K562 (cell line): ENCODE results near the gene SPATA17. TPM values are rescaled to one million over a fixed set of nuclear protein-coding genes. Genes with fewer than 3 reads are reported as not detected.

Experiments
- ATAC-seq: fragments of 200-7000 bp; cut with Tn5 transposase; 3 replicates; pipeline ENCODE4 v1.9.1; 2020; ENCODE audit warnings: moderate library complexity
- BruUV-seq: library from RNA; stranded (reverse); fragments of 400-500 nt; replicated peaks from 2 replicates; lab custom pipeline; 2021; lab: Mats Ljungman, UMichigan
- CTCF ChIA-PET: fragments of 300-600 bp; formaldehyde crosslinking; extraction: SDS; loops from one replicate; lab custom pipeline; 2021; ENCODE audit warnings: low intra/inter-chr PET ratio; lab: Yijun Ruan, JAX
- POLR2A ChIA-PET: fragments of 300-600, 350-650 bp; sonication (Branson Sonifier 250); formaldehyde crosslinking; extraction: SDS; loops from one replicate; lab custom pipeline; 2021; ENCODE audit warnings: antibody characterized with exemption, inconsistent platforms; lab: Yijun Ruan, JAX
- DNase-seq, 4 experiments: peaks; one replicate each; pipeline versions ENCODE4 v3.0.0 to v3.0.0-alpha.2; 2011 to 2018; ENCODE audit warnings: low spot score in 3 of 4, mixed read lengths in 3 of 4; ENCODE audit errors: extremely low read depth in 1 of 4
- FAIRE-seq: peaks from 2 replicates; lab custom pipeline; 2011; peaks lifted over from hg19 to GRCh38; lab: Jason Lieb, UNC
- H2AFZ ChIP-seq: 2 replicates; pipeline ENCODE4 v1.6.0; 2011; ENCODE audit warnings: low read depth, low read length, control low read depth, inconsistent platforms
- H3K27ac ChIP-seq: fragments of 200-600 bp; 3 replicates; pipeline ENCODE4 v1.8.0; 2011; ENCODE audit warnings: low read depth, mild to moderate bottlenecking, control low read depth, inconsistent platforms, low read length, moderate library complexity, mixed read lengths; ENCODE audit errors: extremely low read depth
- H3K27me3 ChIP-seq, 2 experiments: fragments of 300-600 bp in 1 of 2; 2 replicates in 1 of 2; 3 replicates in 1 of 2; pipeline versions ENCODE4 v1.6.0 to v1.8.0; 2011; ENCODE audit warnings: inconsistent platforms in 2 of 2, low read length in 2 of 2, mild to moderate bottlenecking in 1 of 2, mixed read lengths in 1 of 2, moderate library complexity in 1 of 2; ENCODE audit not compliant: control insufficient read depth in 2 of 2, insufficient read depth in 2 of 2
- H3K36me3 ChIP-seq: fragments of 300-600 bp; 3 replicates; pipeline ENCODE4 v1.8.0; 2011; ENCODE audit warnings: mild to moderate bottlenecking, low read length, inconsistent platforms; ENCODE audit not compliant: control insufficient read depth, insufficient read depth
- H3K4me1 ChIP-seq, 2 experiments: fragments of 200-600 bp in 1 of 2; replicated peaks in 1 of 2; 2 replicates in 1 of 2; 3 replicates in 1 of 2; pipeline versions ENCODE4 v1.5.1 to v1.8.0; 2011; ENCODE audit warnings: inconsistent platforms in 2 of 2, low read length in 2 of 2, mild to moderate bottlenecking in 1 of 2, mixed read lengths in 1 of 2, moderate library complexity in 1 of 2; ENCODE audit not compliant: control insufficient read depth in 2 of 2, insufficient read depth in 2 of 2
- H3K4me2 ChIP-seq: 2 replicates; pipeline ENCODE4 v1.6.1; 2011; ENCODE audit warnings: low read length, control low read depth, inconsistent platforms, mixed read lengths; ENCODE audit not compliant: insufficient read depth
- H3K4me3 ChIP-seq: fragments of 200-600 bp; sonication (generic), shearing (Covaris generic); 2 replicates; pipeline ENCODE4 v1.5.1; 2016; ENCODE audit warnings: control low read depth, inconsistent platforms
- H3K79me2 ChIP-seq: fragments of 200-600 bp; 3 replicates; pipeline ENCODE4 v1.8.0; 2011; ENCODE audit warnings: low read length, inconsistent platforms; ENCODE audit not compliant: control insufficient read depth, insufficient read depth
- H3K9ac ChIP-seq, 2 experiments: 2 replicates each; pipeline versions ENCODE4 v1.6.0 to v1.6.1; 2011; ENCODE audit warnings: low read depth in 2 of 2, low read length in 2 of 2, control low read depth in 1 of 2, inconsistent platforms in 1 of 2, mild to moderate bottlenecking in 1 of 2, mixed read lengths in 1 of 2; ENCODE audit not compliant: insufficient read depth in 1 of 2
- H3K9me1 ChIP-seq: one replicate; pipeline ENCODE4 v1.6.0; 2011; ENCODE audit warnings: inconsistent platforms, mild to moderate bottlenecking, low read length, moderate library complexity; ENCODE audit not compliant: control insufficient read depth, insufficient read depth
- H3K9me3 ChIP-seq: replicated peaks from 2 replicates; pipeline ENCODE4 v1.5.1; 2011; ENCODE audit warnings: low read depth, low read length, inconsistent platforms; ENCODE audit not compliant: control insufficient read depth, insufficient read depth
- H4K20me1 ChIP-seq: replicated peaks from 2 replicates; pipeline ENCODE4 v1.6.1; 2011; ENCODE audit warnings: low read length, inconsistent platforms, mixed read lengths; ENCODE audit not compliant: control insufficient read depth, insufficient read depth
- ARNT ChIP-seq, 2 experiments: fragments of 450-650 bp; IDR thresholded peaks; 2 replicates each; pipeline ENCODE4 v1.6.1; 2016; ENCODE audit warnings: mild to moderate bottlenecking in 1 of 2
- FOXK2 ChIP-seq, 2 experiments: fragments of 450-650 bp; IDR thresholded peaks in 1 of 2; conservative IDR thresholded peaks in 1 of 2; 2 replicates each; pipeline ENCODE4 v1.6.1; 2016; ENCODE audit warnings: low read depth in 2 of 2, mild to moderate bottlenecking in 1 of 2
- JUND ChIP-seq, 2 experiments: IDR thresholded peaks; 2 replicates in 1 of 2; 3 replicates in 1 of 2; pipeline ENCODE4 v1.6.1; 2011; ENCODE audit warnings: borderline replicate concordance in 2 of 2, low read depth in 2 of 2, low read length in 2 of 2, improper control_type of control experiment in 1 of 2, missing biosample characterization in 1 of 2, missing genetic modification characterization in 1 of 2, missing genetic modification reagents in 1 of 2
- LARP7 ChIP-seq: fragments of 450-650 bp; IDR thresholded peaks from 2 replicates; pipeline ENCODE4 v1.6.1; 2016
- PRPF4 ChIP-seq: fragments of 200-400 bp; formaldehyde crosslinking; IDR thresholded peaks from one replicate; pipeline ENCODE4 v1.6.1; 2017; ENCODE audit warnings: low read length, low read depth, mild to moderate bottlenecking; ENCODE audit not compliant: insufficient read depth, poor library complexity, severe bottlenecking
- RBM17 ChIP-seq: fragments of 200-400 bp; formaldehyde crosslinking; IDR thresholded peaks from 2 replicates; pipeline ENCODE4 v1.6.1; 2017; ENCODE audit warnings: low read depth, mild to moderate bottlenecking, low read length, borderline replicate concordance
- SP2 ChIP-seq: IDR thresholded peaks from 2 replicates; pipeline ENCODE4 v1.6.1; 2011; ENCODE audit warnings: mild to moderate bottlenecking, low read depth, low read length, moderate library complexity; ENCODE audit not compliant: poor library complexity, severe bottlenecking; ENCODE audit errors: extremely low read depth
- TBL1XR1 ChIP-seq, 2 experiments: IDR thresholded peaks; 2 replicates each; pipeline ENCODE4 v1.6.1; 2012; ENCODE audit warnings: improper control_type of control experiment in 2 of 2, low read length in 2 of 2, mild to moderate bottlenecking in 1 of 2
- YY1 ChIP-seq, 3 experiments: IDR thresholded peaks; 2 replicates each; pipeline ENCODE4 v1.6.1; 2011; ENCODE audit warnings: low read length in 2 of 3, mild to moderate bottlenecking in 2 of 3, moderate library complexity in 2 of 3, borderline replicate concordance in 1 of 3, control low read depth in 1 of 3, low read depth in 1 of 3; ENCODE audit not compliant: insufficient read depth in 3 of 3, insufficient replicate concordance in 2 of 3, control insufficient read depth in 1 of 3, insufficient read length in 1 of 3; ENCODE audit errors: extremely low read depth in 1 of 3
- ZNF12 ChIP-seq: sonication (generic); formaldehyde crosslinking; IDR thresholded peaks from 2 replicates; pipeline ENCODE4 v1.4.0; 2020; ENCODE audit warnings: mild to moderate bottlenecking, missing genetic modification reagents
- ZNF79 ChIP-seq: fragments of 250-450 bp; sonication (Bioruptor Pico); IDR thresholded peaks from 2 replicates; pipeline ENCODE4 v1.4.0; 2020; ENCODE audit warnings: low read depth, mild to moderate bottlenecking, moderate library complexity
- ZSCAN32 ChIP-seq: fragments of 450-650 bp; formaldehyde crosslinking; IDR thresholded peaks from 2 replicates; pipeline ENCODE4 v1.4.0; 2020; ENCODE audit warnings: mild to moderate bottlenecking, moderate library complexity
- WGBS: fragments of 100-300 bp; shearing (Covaris generic); methylation state at CpG from one replicate; pipeline ENCODE4 v1.1.6; 2016; ENCODE audit warnings: low coverage, mixed read lengths; ENCODE audit not compliant: insufficient coverage; ENCODE audit errors: missing lambda C conversion rate; 5-methylcytosine and 5-hydroxymethylcytosine counted together
- in situ Hi-C: fragments of 300-500 bp; cut with MboI; formaldehyde crosslinking; loops from 4 replicates; pipeline ENCODE4 v1.15.0; 2018; ENCODE audit warnings: inconsistent platforms, mixed read lengths
- intact Hi-C: fragments of 100-400 bp; cut with micrococcal nuclease; formaldehyde crosslinking; loops from 2 replicates; pipeline ENCODE4 v1.14.2; 2022
- polyA plus RNA-seq, 8 experiments: library from polyadenylated mRNA; depleted of rRNA in 4 of 8; stranded (reverse) in 5 of 8; unstranded in 3 of 8; fragments of >200 nt; fragmentation: Nextera tagmentation in 2 of 8; fragmentation: Illumina TruSeq in 1 of 8; extraction: Ambion mirVana in 2 of 8; extraction: Trizol in 1 of 8; gene quantifications; 2 replicates each; pipeline versions ENCODE4 v1.2.1 to v1.2.3, GENCODE V29; 2011 to 2014; ENCODE audit warnings: inconsistent platforms in 1 of 8, missing spikeins in 1 of 8
- total RNA-seq, 7 experiments: library from RNA; depleted of rRNA in 6 of 7; stranded (reverse); fragments of >200 nt in 6 of 7; fragmentation: Illumina TruSeq in 2 of 7; extraction: Trizol in 2 of 7; gene quantifications; 2 replicates each; pipeline versions ENCODE4 v1.2.1 to v1.2.3, GENCODE V29; 2011 to 2021; ENCODE audit warnings: low replicate concordance in 1 of 7
- TF ChIP-seq, protein P1 (sequence below), 2 experiments: fragments of 450-650 bp in 1 of 2; sonication (generic) in 1 of 2; formaldehyde crosslinking in 1 of 2; IDR thresholded peaks; 2 replicates each; pipeline versions ENCODE4 v1.7.1 to v1.9.0; 2016 to 2022; ENCODE audit warnings: inconsistent platforms in 1 of 2, mild to moderate bottlenecking in 1 of 2, missing genetic modification reagents in 1 of 2

The SPATA17 gene
- total and polyA plus RNA-seq, 9 of the 15 experiments (the other 6 are each of a cell fraction or from before 2014, with no cell fraction given): 0.04 to 0.11 TPM; not detected in 7

GRCh38 chr1:217907504-217907903, 276.4 kb downstream of the SPATA17 start:
- no peak overlapping the region for H3K4me3 ChIP-seq
- ATAC-seq: no peak
- in situ Hi-C loops (no loop called here), intact Hi-C loops (no loop called here)
- H4K20me1 ChIP-seq: no peaks in the 10 kb centered on the region
- H2AFZ ChIP-seq: no peak overlapping the region
- POLR2A ChIA-PET: no interaction called here
- H3K9me3 ChIP-seq: no peaks in the 10 kb centered on the region
- no peaks in the 10 kb centered on the region for H3K79me2 ChIP-seq
- no TSS peak for BruUV-seq
- 0% methylated on average over 2 of the region's 2 CpGs for WGBS
- no peaks in the 10 kb centered on the region for H3K9me1 ChIP-seq
- no peaks in the 10 kb centered on the region for H3K36me3 ChIP-seq
- no peaks in the 10 kb centered on the region for H3K4me1 ChIP-seq
- H3K9ac ChIP-seq: no peak overlapping the region
- DNase-seq: no peak
- FAIRE-seq: no peak
- H3K4me2 ChIP-seq: no peak overlapping the region
- CTCF ChIA-PET: no interaction called here
- no peak overlapping the region for H3K27ac ChIP-seq
- no peaks in the 10 kb centered on the region for H3K27me3 ChIP-seq
- TF ChIP-seq, protein P1, sequence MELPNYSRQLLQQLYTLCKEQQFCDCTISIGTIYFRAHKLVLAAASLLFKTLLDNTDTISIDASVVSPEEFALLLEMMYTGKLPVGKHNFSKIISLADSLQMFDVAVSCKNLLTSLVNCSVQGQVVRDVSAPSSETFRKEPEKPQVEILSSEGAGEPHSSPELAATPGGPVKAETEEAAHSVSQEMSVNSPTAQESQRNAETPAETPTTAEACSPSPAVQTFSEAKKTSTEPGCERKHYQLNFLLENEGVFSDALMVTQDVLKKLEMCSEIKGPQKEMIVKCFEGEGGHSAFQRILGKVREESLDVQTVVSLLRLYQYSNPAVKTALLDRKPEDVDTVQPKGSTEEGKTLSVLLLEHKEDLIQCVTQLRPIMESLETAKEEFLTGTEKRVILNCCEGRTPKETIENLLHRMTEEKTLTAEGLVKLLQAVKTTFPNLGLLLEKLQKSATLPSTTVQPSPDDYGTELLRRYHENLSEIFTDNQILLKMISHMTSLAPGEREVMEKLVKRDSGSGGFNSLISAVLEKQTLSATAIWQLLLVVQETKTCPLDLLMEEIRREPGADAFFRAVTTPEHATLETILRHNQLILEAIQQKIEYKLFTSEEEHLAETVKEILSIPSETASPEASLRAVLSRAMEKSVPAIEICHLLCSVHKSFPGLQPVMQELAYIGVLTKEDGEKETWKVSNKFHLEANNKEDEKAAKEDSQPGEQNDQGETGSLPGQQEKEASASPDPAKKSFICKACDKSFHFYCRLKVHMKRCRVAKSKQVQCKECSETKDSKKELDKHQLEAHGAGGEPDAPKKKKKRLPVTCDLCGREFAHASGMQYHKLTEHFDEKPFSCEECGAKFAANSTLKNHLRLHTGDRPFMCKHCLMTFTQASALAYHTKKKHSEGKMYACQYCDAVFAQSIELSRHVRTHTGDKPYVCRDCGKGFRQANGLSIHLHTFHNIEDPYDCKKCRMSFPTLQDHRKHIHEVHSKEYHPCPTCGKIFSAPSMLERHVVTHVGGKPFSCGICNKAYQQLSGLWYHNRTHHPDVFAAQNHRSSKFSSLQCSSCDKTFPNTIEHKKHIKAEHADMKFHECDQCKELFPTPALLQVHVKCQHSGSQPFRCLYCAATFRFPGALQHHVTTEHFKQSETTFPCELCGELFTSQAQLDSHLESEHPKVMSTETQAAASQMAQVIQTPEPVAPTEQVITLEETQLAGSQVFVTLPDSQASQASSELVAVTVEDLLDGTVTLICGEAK (IDR thresholded peaks at IDR 0.05): no peak
- TF ChIP-seq, protein P1 (CRISPR knock-in tag; IDR thresholded peaks at IDR 0.05): no peak
- TF ChIP-seq TBL1XR1 (IDR thresholded peaks at IDR 0.05; ENCODE audit: low read length in 2 of 2): no peak
- TF ChIP-seq ARNT (IDR thresholded peaks at IDR 0.05): no peak
- TF ChIP-seq PRPF4: no peak
- TF ChIP-seq FOXK2 (conservative IDR thresholded peaks at IDR 0.05 in 1 of 2, IDR thresholded peaks at IDR 0.05 in 1 of 2; ENCODE audit: low read depth in 2 of 2): no peak
- TF ChIP-seq LARP7: no peak
- TF ChIP-seq RBM17: no peak
- TF ChIP-seq ZSCAN32 (CRISPR knock-in tag): no peak
- no peak for TF ChIP-seq ZNF79
- TF ChIP-seq SP2: no peak
- TF ChIP-seq ZNF12 (CRISPR knock-in tag): no peak
- no peak for TF ChIP-seq YY1 (IDR thresholded peaks at IDR 0.05; ENCODE audit: borderline replicate concordance in 1 of 3, control insufficient read depth in 1 of 3, extremely low read depth in 1 of 3, insufficient read depth in 3 of 3, insufficient read length in 1 of 3, insufficient replicate concordance in 2 of 3, low read depth in 1 of 3, low read length in 2 of 3)
- no peak for TF ChIP-seq JUND (IDR thresholded peaks at IDR 0.05; ENCODE audit: borderline replicate concordance, low read depth, low read length)
- no peak for TF ChIP-seq JUND (tag; IDR thresholded peaks at IDR 0.05; ENCODE audit: borderline replicate concordance, low read depth, low read length)
